Endometrial microvascular endothelial cells (primary cell): ENCODE measurements around the gene ZBTB48. TPM values are rescaled to one million over a fixed set of nuclear protein-coding genes. Genes with fewer than 3 reads are reported as not detected.
"Not testable (repeated sequence)": the region's sequence is repeated elsewhere in the genome, so short reads cannot be mapped to it uniquely, and the experiment has no call there.

Experiments used
- in situ Hi-C: cut with HindIII; loops from 2 replicates; pipeline ENCODE4 v1.10.0; 2017; ENCODE audit warnings: low sequenced_read_pairs, low pct_unique_long_range_greater_than_20kb; ENCODE audit errors: inconsistent ontology term
- total RNA-seq: library from RNA; depleted of rRNA; stranded (reverse); fragments of >200 nt; gene quantifications from one replicate; pipeline ENCODE4 v1.2.3, GENCODE V29; 2015; ENCODE audit errors: inconsistent ontology term

ZBTB48 gene
- total RNA-seq, 1 donor from 2014 or later, result 9.1 TPM

DNA sequence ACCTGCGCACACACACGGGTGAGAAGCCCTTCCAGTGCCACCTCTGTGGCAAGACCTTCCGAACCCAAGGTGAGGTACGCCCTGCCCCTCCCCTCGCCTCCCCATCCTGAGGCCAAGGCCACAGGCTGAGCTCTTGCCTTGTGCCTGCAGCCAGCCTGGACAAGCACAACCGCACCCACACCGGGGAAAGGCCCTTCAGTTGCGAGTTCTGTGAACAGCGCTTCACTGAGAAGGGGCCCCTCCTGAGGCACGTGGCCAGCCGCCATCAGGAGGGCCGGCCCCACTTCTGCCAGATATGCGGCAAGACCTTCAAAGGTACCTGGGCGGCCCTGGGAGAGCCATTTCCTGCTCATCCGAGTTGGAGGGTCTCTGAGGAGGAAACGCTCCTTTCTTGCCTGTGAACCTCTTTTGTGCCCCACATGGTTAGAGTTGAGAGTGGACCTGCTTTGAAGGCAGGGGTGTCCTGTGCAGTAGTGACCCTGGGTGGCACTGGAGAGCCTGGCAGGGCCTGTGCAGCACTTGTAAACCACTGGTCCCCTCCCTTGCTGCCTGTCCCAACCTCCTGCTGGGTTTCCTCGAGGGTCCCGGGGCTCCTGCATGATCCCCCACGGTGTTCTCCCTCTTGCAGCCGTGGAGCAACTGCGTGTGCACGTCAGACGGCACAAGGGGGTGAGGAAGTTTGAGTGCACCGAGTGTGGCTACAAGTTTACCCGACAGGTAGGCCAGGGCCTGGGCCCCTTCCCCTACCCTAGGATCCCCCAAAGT, 8.5 kb downstream of the ZBTB48 start:
- in situ Hi-C loops, result no loop called here

GRCh38 chr1:6588893-6589520, 9.2 kb downstream of the ZBTB48 start:
- in situ Hi-C loops, result no loop called here

DNA sequence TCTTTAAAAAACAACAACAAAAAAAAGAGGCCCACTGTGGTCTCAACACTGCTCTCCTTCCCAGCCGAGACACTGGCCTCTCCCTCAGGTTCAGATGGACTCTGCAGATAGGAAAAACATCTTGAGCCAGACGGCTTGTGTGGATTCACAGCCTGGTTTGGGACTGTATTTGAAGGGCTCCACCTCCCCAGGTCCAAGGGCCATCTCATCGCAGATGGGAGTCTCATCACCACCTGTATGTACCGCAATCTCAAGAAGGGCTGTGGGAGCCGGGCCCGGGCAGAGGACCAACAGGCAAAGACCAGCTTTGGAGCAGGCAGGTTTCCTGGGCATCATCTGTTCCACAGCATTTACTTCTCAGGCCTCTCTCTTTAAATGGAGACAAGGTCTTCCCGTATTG, 10.3 kb downstream of the ZBTB48 start:
- in situ Hi-C loops, result no loop called here

- in situ Hi-C loops, result no loop called here
Observed at GRCh38 chr1:6591222-6591621, 11.4 kb downstream of the ZBTB48 start.

GRCh38 chr1:6591644-6592043, 11.8 kb downstream of the ZBTB48 start:
- in situ Hi-C loops, result no loop called here

DNA sequence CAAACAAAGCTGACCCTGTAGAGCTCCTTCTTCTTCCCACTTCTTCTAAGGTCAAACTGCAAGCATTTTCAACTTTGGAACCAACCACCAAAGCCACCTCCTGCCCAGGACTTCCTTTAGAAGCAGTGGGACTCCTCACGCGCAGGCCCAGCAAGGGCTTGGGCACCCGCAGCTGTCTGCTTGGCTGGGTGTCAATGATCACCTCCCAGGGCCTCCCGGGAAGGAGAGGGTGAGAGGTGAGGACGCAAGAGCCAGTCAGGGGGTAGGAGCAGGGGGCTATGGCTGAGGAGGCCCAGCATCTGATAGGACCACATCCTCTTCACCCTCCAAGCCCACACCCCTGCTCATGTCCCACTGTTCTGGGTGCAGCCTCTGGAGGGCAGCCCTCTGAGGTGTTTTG, 12.6 kb downstream of the ZBTB48 start:
- in situ Hi-C loops, result no loop called here

DNA sequence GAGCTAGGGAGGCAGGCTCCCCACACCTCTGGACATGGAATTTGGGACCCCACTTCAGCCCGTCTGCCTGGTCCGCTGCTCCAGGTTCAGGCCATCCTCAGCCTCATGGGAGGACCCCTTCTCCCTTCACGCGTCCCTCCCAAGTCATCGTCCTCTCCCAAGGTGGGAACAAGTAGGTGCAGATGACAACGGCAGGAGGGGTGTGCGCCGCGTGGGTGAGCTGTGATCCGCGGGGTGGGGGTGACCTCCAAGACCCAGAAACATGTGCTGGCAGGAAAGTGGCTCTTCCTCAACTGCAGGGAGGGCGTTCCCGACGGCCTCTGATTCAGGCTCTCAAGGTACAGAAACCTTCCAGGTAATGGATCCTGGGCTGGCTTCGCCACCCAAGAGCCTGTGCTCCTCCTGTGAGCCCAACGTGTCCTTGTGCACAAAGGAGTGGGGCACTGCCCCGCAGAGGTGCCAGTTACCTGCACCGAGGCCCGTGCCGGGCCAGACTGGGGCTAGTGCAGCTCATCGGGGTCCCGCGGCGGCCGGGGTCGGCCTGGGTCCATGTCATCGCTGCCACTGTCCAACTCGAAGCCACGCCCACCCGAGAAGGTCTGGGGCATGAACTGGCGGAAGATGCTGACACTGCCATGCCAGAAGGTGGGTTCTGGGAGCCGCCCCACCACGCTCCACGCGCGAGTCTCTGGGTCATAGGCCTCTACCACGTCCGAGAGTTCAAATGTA, 13.2 kb downstream of the ZBTB48 start:
- in situ Hi-C loops, result no loop called here

DNA sequence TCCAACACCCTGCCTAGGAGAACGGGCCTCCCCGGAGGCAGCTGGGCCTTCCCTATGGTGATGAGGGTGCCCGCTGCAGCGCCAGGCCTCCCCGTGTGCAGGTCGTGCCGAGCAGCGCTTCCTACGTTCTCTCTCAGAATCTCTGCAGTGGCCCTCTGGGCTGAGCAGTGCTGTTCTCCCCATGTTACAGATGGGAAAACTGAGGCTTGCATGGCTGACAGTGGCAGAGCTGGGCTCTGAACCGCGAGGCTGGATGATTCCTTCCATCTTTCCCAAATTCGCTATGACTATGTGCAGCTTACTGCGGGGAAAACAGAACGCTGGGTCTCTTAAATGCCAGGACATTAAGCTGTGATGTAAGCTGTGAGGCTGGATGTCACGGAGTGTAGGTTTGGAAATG, 14.0 kb downstream of the ZBTB48 start:
- in situ Hi-C loops, result no loop called here

DNA sequence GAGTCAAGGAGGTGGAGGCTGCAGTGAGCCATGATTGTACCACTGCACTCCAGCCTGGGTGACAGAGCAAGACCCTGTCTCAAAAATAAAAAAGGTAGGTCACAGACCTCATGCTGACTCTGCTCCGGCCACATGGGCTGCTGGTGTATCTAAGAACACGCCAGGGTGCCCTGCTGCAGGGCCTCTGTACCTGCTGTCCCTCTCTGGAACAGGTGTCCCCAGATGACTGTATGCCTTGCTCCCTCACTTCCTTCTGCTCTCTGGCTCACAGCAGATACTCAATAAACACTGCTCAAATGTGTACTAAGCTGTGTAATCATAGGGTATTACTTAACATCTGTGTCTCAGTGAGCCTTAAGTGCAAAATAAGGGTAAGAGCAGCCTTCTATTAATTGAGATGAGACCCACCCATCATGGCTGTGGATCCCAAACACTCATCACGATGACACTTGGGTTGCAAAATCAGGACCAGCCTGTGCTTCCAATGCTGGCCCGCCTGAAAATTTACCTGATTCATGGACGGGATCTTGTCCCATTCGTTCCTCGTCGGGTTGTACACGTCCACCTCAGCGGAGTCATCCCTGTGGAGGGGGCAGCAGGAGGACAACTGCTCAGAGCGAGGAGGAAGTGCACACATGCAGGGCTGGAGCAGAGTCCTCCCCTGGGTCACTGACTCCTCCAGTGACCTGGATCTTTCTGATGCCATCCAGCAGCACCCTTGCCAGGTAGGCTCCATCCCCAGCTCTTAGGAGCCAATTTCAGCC, 15.4 kb downstream of the ZBTB48 start:
- in situ Hi-C loops, result no loop called here

- in situ Hi-C loops, result no loop called here
Observed at GRCh38 chr1:6596351-6596750, 16.6 kb downstream of the ZBTB48 start.

DNA sequence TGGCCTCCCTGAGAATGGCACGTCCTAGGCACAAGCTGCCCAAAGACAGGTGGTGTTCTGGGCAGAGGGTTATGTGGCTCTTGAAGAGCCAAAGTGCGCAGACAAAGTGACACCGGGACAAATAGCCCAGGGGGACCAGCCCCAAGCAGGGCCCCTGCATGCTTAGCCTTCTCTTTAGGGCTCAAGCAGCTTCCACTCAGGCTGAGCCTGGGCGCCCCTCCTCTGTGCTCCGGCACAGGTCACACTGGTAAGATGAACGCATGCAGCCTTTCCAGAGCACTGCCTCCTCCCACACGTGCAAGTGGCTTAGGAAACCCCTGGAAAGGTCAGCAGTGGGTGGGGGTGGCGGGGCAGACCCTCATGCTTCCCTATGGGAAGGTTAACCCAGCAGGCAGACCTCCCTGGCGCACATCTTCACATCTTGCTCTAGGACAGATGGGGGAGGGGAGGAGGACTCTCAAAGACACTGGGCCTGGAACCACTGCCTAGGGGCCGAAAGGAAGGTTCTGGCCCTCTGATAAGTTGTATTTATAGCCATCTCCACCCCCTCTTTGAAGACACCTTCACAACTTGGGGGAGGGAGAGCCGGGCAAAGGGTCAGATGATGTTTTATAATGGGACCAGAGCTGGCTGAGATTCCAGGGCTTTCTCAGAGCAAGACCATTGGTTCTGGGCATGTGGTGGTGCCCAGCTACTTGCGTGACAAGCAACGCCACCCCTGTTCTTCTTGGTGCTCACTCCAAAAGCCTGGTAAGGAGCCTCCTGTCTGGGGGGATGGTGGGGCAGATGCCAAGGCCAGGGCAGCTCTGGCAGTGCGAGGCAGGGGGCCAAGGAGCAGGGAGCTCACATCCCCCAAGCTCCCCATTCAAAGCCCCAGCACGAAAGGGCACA, 17.3 kb downstream of the ZBTB48 start:
- in situ Hi-C loops, result no loop called here

- in situ Hi-C loops, result no loop called here
Observed at GRCh38 chr1:6597777-6598131, 18.0 kb downstream of the ZBTB48 start.

GRCh38 chr1:6599141-6599975, 19.6 kb downstream of the ZBTB48 start:
- in situ Hi-C loops, result no loop called here

- in situ Hi-C loops, result not testable (repeated sequence)
Observed at GRCh38 chr1:6599991-6600390, 20.2 kb downstream of the ZBTB48 start.

- in situ Hi-C loops, result no loop called here
Observed at GRCh38 chr1:6600410-6601048, 20.7 kb downstream of the ZBTB48 start.

GRCh38 chr1:6601049-6601922, 21.5 kb downstream of the ZBTB48 start:
- in situ Hi-C loops, result no loop called here
